ENCODE results near the gene MRPL20. TPM values are rescaled to one million over a fixed set of nuclear protein-coding genes. Genes with fewer than 3 reads are reported as not detected.

The MRPL20 gene
- total and polyA plus RNA-seq, 2 donors from 2014 or later, result 103 to 221 TPM

DNA sequence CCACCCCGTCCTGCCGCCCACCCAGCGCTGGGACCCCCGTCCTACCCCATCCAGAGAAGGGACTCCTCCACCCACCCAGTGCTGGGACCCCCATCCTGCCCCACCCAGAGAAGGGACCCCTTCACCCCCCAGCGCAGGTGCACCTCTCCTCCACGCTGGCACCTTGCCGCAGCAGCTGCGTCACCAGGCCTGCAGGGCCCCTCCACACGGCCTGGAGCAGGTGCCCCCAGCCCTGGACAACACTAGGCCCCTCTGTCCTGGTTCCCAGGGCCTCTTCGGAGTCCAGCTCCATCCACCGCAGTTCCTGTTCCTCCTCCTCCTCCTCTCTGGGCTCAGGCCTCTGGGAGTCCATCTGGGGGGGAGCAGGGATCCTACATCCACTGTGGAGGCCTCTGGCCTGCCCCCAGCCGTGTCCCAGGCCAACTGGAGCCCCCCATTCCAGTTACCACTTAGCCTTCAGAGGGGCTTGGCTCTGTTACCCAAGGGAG is 13.6 kb upstream of the MRPL20 start:
- intact Hi-C loops (cut with DNase I), result no loop called here

DNA sequence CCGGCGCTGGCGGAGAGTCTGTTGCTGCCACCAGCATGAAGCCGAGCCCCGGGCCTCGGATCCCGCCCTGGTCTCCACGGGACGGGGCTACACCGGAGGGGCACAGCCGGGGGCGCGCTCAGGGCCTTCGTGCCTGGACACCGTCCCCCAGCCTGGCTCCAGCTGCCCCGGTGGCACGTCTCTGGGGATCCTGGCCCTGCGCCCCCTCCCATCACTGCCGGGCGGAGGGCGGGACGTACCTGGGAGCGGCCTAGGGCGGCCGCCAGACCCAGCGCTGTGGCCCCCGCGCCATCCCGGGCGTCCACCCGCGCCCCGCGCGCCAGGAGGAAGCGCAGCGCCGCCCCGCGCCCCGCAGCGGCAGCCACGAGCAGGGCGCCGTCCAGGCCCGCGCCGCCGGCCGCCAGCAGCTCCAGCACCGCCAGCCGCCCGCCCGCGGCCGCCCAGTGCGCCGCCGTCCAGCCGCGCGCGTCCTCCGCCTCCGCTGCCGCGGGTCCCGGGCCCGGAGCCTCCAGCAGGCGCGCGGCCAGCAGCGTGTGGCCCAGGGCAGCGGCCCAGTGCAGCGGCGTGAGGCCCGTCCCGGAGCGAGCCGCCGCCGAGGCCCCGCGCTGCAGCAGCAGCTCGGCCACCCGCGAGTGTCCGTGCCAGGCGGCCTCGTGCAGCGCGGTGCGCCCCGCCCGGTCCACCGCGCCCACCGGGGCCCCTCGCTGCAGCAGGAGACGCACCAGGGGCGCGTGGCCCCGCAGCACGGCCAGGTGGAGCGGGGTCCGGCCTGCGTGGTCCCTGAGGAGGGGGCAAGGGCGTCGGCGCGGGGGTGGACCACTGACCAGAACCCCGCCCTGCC is 12.9 kb upstream of the MRPL20 start:
- DNase-seq (peak in 3 of 5 donors; percentile 13 to 78 (median 59)), FAIRE-seq (no peak)
- TF ChIP-seq, protein P1, sequence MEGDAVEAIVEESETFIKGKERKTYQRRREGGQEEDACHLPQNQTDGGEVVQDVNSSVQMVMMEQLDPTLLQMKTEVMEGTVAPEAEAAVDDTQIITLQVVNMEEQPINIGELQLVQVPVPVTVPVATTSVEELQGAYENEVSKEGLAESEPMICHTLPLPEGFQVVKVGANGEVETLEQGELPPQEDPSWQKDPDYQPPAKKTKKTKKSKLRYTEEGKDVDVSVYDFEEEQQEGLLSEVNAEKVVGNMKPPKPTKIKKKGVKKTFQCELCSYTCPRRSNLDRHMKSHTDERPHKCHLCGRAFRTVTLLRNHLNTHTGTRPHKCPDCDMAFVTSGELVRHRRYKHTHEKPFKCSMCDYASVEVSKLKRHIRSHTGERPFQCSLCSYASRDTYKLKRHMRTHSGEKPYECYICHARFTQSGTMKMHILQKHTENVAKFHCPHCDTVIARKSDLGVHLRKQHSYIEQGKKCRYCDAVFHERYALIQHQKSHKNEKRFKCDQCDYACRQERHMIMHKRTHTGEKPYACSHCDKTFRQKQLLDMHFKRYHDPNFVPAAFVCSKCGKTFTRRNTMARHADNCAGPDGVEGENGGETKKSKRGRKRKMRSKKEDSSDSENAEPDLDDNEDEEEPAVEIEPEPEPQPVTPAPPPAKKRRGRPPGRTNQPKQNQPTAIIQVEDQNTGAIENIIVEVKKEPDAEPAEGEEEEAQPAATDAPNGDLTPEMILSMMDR (IDR thresholded peaks at IDR 0.05; ENCODE audit: borderline replicate concordance, extremely low read depth, insufficient read depth), result peak; percentile 21
- H3K9me3 ChIP-seq (ENCODE audit: control insufficient read depth in 2 of 3, insufficient read depth in 1 of 3, low read length in 3 of 3), result no peaks in the 10 kb centered on the region
- peaks cover 0 to 6% (median 0%) of the 10 kb centered on the region in 3 donors for H3K4me1 ChIP-seq (ENCODE audit: control insufficient read depth in 2 of 3, insufficient read depth in 2 of 3, low read depth in 1 of 3, low read length in 3 of 3)
- intact Hi-C loops (cut with DNase I), result no loop called here
- peak overlapping the region; percentile 37 to 51 for H3K27ac ChIP-seq (ENCODE audit: low read depth in 2 of 2, low read length in 2 of 2)
- H3K36me3 ChIP-seq (ENCODE audit: control insufficient read depth in 2 of 3, insufficient read depth in 3 of 3, low read length in 3 of 3), result no peaks in the 10 kb centered on the region
- no peak overlapping the region for H3K9ac ChIP-seq (ENCODE audit: low read length in 3 of 3)
- H3K4me3 ChIP-seq (ENCODE audit: low read length in 3 of 3), result peak overlapping the region in 1 of 3 donors; percentile 39
- no peaks in the 10 kb centered on the region for H3K27me3 ChIP-seq (ENCODE audit: control insufficient read depth, insufficient read depth, low read length)

More for the DNA sequence above, 13.6 kb upstream of the MRPL20 start:
- Histone ChIP-seq H3K4me3 (ENCODE audit: low read length in 3 of 3) (no peak overlapping the region), H3K27me3 (ENCODE audit: control insufficient read depth, insufficient read depth, low read length) (no peaks in the 10 kb centered on the region), H3K9ac (ENCODE audit: low read length in 3 of 3) (no peak overlapping the region), H3K9me3 (ENCODE audit: control insufficient read depth in 2 of 3, insufficient read depth in 1 of 3, low read length in 3 of 3) (no peaks in the 10 kb centered on the region), H3K36me3 (ENCODE audit: control insufficient read depth in 2 of 3, insufficient read depth in 3 of 3, low read length in 3 of 3) (no peaks in the 10 kb centered on the region), H3K4me1 (ENCODE audit: control insufficient read depth in 2 of 3, insufficient read depth in 2 of 3, low read depth in 1 of 3, low read length in 3 of 3) (peaks cover 0 to 6% (median 0%) of the 10 kb centered on the region in 3 donors), H3K27ac (ENCODE audit: low read depth in 2 of 2, low read length in 2 of 2) (no peak overlapping the region)
- no peak for FAIRE-seq
- peak in 2 of 5 donors; percentile 68 to 72 for DNase-seq
- TF ChIP-seq, protein P1 (IDR thresholded peaks at IDR 0.05; ENCODE audit: borderline replicate concordance, extremely low read depth, insufficient read depth), result no peak

DNA sequence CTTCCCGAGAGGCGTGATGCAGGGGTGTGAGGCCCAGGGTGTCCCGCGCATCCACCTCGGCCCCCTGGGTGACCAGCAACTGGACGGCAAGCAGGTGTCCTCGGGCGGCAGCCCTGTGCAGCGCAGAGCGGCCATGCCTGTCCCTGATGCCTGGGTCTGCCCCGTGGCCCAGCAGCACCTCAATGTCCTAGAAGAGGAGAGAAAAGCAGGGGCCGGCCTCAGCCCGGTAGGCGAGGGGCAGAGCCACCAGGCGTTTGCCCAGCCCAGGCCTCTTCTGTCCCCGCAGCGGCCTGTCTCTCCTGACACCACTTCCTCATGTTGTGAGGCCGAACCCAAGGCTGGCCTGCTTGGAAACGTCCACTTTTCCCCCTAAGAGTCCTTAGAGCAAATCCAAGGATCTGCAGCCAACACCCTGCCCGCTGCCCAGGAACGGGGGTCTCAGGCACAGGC is 12.3 kb upstream of the MRPL20 start:
- intact Hi-C loops (cut with DNase I), result no loop called here
- TF ChIP-seq, protein P1 (IDR thresholded peaks at IDR 0.05; ENCODE audit: borderline replicate concordance, extremely low read depth, insufficient read depth), result no peak
- H3K9ac ChIP-seq (ENCODE audit: low read length in 3 of 3), result no peak overlapping the region
- H3K4me1 ChIP-seq (ENCODE audit: control insufficient read depth in 2 of 3, insufficient read depth in 2 of 3, low read depth in 1 of 3, low read length in 3 of 3), result peaks cover 0 to 6% (median 0%) of the 10 kb centered on the region in 3 donors
- H3K27me3 ChIP-seq (ENCODE audit: control insufficient read depth, insufficient read depth, low read length), result no peaks in the 10 kb centered on the region
- H3K9me3 ChIP-seq (ENCODE audit: control insufficient read depth in 2 of 3, insufficient read depth in 1 of 3, low read length in 3 of 3), result no peaks in the 10 kb centered on the region
- peak overlapping the region in 1 of 2 donors; percentile 37 for H3K27ac ChIP-seq (ENCODE audit: low read depth in 2 of 2, low read length in 2 of 2)
- peak overlapping the region in 1 of 3 donors; percentile 39 for H3K4me3 ChIP-seq (ENCODE audit: low read length in 3 of 3)
- DNase-seq (peak in 2 of 5 donors; percentile 57 to 73), FAIRE-seq (no peak)
- no peaks in the 10 kb centered on the region for H3K36me3 ChIP-seq (ENCODE audit: control insufficient read depth in 2 of 3, insufficient read depth in 3 of 3, low read length in 3 of 3)

All from kidney (tissue), 14 donors.